Activated T-cell treated with anti-CD3 and anti-CD28 coated beads, Interleukin-2, amount 50 U/mL, for 72 hours (primary cell): ENCODE results near the gene TNFRSF8. TPM values are rescaled to one million over a fixed set of nuclear protein-coding genes. Genes with fewer than 3 reads are reported as not detected.

Experiments
- ATAC-seq, 2 donors: fragments of 150-1000 bp; cut with Tn5 transposase; replicated peaks in 1 of 2; 2 replicates each; pipeline ENCODE4 v1.10.0; 2021; ENCODE audit warnings: moderate library complexity in 2 of 2, mild to moderate bottlenecking in 1 of 2
- DNase-seq, 2 donors: peaks; one replicate each; pipeline ENCODE4 v3.0.0; 2021 to 2022; ENCODE audit warnings: mixed read lengths in 1 of 2
- H3K27ac Mint-ChIP-seq: one replicate; pipeline ENCODE4 v1.8.0; 2022; ENCODE audit warnings: mild to moderate bottlenecking, moderate library complexity, mixed read lengths
- H3K27me3 Mint-ChIP-seq: one replicate; pipeline ENCODE4 v1.8.0; 2022; ENCODE audit warnings: low read depth, mixed read lengths
- H3K36me3 Mint-ChIP-seq, 2 donors: one replicate each; pipeline ENCODE4 v1.8.0; 2022; ENCODE audit warnings: mixed read lengths in 2 of 2, mild to moderate bottlenecking in 1 of 2; ENCODE audit not compliant: insufficient read depth in 2 of 2
- H3K4me1 Mint-ChIP-seq: one replicate; pipeline ENCODE4 v1.8.0; 2022; ENCODE audit warnings: low read depth, mixed read lengths
- H3K4me3 Mint-ChIP-seq, 2 donors: one replicate each; pipeline ENCODE4 v1.8.0; 2022; ENCODE audit warnings: mild to moderate bottlenecking in 2 of 2, mixed read lengths in 2 of 2, moderate library complexity in 2 of 2
- H3K9me3 Mint-ChIP-seq, 2 donors: one replicate each; pipeline ENCODE4 v1.8.0; 2022; ENCODE audit warnings: mixed read lengths in 2 of 2
- total RNA-seq, 2 donors: library from RNA; stranded (reverse); gene quantifications; one replicate each; pipeline ENCODE4 v1.2.3, GENCODE V29; 2022

Gene TNFRSF8
- total RNA-seq, 2 donors from 2014 or later, result 39.5 to 63.5 TPM

DNA sequence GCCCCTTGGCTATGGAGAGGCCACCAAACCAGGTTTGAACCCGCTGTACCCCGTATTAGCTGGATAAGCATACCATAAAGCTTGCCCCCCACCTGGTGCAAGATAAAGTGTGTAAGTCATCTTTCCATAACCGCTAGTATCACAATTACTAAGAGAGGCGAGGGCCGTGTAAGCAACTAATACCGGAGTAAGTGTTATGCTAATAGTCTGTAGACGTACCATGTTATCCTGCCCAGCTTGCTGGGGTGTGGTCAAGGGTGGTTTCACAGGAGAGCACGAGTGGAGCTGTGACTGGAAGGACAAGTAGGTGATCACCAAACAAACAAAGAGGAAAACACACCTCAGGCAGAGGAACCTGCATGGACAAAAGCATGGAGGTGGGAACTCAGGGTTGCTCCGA is 100.1 kb downstream of the TNFRSF8 start:
- H3K4me3 Mint-ChIP-seq, result peak overlapping the region; percentile 38 to 70
- ATAC-seq (peak in 1 of 2 donors; percentile 14), DNase-seq (peak in 1 of 2 donors; percentile 42)

DNA sequence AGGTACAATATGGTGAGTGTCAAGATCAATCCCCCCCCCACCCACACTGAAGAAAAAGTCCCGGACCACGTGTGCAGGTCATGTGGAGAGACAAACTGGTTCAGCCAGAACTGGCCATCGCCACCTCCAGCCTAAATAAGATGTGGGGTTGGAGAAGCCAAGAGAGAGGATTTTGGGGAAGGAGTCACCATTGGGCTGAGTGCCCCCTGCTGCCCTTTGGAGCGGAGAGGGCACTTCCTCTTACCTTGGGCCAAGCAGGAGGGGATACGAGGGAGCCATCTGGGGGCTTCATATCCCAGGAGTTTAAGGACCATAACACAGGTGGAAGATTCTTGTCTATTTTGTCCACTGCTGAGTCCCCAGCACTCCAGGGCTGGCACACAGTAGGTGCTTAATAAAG is 101.1 kb downstream of the TNFRSF8 start:
- Mint-ChIP-seq H3K36me3 (peaks cover 11% of the 10 kb centered on the region in 2 donors), H3K4me1 (peaks cover 84% of the 10 kb centered on the region)

More for the DNA sequence above, 100.1 kb downstream of the TNFRSF8 start:
- peaks cover 0 to 1% of the 10 kb centered on the region in 2 donors for H3K9me3 Mint-ChIP-seq
- peaks cover 83% of the 10 kb centered on the region for H3K4me1 Mint-ChIP-seq
- no peaks in the 10 kb centered on the region for H3K27me3 Mint-ChIP-seq
- peak overlapping the region; percentile 58 for H3K27ac Mint-ChIP-seq
- H3K36me3 Mint-ChIP-seq, result peaks cover 6 to 7% of the 10 kb centered on the region in 2 donors

DNA sequence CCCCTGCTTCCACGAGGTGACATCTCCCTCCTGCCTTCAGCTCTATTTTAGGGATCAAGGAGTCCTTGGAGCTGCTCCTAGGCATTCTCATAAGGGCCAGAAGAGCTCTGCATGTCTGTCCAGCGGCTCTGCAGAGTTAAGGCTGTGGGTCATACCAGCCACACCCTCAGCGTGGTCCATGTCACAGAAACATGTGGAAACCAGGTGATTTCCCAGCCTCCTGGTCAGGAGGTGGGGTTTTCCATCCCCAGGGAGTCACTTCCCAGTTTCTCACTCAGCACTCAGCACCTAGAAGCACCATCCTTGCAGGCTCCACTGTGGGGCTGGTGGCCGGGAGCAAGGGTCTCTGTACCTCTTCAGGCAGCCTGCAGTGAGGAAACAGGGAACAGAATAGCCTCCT is 102.2 kb downstream of the TNFRSF8 start:
- peaks cover 11 to 13% of the 10 kb centered on the region in 2 donors for H3K36me3 Mint-ChIP-seq

More for the DNA sequence above, 101.1 kb downstream of the TNFRSF8 start:
- no peaks in the 10 kb centered on the region for H3K27me3 Mint-ChIP-seq
- H3K27ac Mint-ChIP-seq, result no peak overlapping the region
- ATAC-seq, result no peak
- H3K4me3 Mint-ChIP-seq, result peak overlapping the region in 1 of 2 donors; percentile 12
- H3K9me3 Mint-ChIP-seq, result peaks cover 0 to 1% of the 10 kb centered on the region in 2 donors
- no peak for DNase-seq

DNA sequence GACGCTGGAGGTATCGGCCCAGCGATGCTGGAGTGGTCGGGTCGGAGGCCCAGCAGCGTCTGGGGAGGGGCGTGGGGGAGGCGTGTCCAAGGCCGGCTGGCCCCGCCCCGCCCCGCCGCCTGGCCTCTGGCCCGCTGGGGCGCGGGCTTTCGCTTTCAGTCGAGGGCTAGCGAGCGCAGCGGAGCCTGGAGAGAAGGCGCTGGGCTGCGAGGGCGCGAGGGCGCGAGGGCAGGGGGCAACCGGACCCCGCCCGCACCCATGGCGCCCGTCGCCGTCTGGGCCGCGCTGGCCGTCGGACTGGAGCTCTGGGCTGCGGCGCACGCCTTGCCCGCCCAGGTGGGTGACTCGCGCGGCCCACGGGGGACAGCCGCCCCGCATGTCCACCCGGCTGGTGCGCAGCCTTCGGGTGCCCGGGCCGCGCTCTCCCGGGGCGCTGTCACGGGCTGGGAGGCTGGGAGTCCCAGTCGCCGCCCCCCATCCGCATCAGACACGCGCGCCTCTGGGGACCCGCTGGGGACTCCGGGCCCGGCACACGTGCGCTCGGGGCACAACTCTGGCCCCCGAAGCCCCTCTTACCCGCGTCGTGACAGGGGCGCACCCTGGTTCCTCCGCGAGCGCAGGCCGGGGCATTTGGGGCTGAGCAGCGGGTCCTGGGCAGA is 103.9 kb downstream of the TNFRSF8 start, which contains the start of gene TNFRSF1B:
TSS of gene TNFRSF1B (plus strand) at position 158 of the 659 bp plus-strand sequence. CDS start at position 259, 101 bp downstream.
- H3K4me1 Mint-ChIP-seq, result peaks cover 82% of the 10 kb centered on the region

More for the DNA sequence above, 102.2 kb downstream of the TNFRSF8 start:
- no peaks in the 10 kb centered on the region for H3K27me3 Mint-ChIP-seq
- H3K27ac Mint-ChIP-seq, result no peak overlapping the region
- no peaks in the 10 kb centered on the region for H3K9me3 Mint-ChIP-seq
- ATAC-seq (no peak), DNase-seq (no peak)
- peaks cover 85% of the 10 kb centered on the region for H3K4me1 Mint-ChIP-seq
- no peak overlapping the region for H3K4me3 Mint-ChIP-seq

DNA sequence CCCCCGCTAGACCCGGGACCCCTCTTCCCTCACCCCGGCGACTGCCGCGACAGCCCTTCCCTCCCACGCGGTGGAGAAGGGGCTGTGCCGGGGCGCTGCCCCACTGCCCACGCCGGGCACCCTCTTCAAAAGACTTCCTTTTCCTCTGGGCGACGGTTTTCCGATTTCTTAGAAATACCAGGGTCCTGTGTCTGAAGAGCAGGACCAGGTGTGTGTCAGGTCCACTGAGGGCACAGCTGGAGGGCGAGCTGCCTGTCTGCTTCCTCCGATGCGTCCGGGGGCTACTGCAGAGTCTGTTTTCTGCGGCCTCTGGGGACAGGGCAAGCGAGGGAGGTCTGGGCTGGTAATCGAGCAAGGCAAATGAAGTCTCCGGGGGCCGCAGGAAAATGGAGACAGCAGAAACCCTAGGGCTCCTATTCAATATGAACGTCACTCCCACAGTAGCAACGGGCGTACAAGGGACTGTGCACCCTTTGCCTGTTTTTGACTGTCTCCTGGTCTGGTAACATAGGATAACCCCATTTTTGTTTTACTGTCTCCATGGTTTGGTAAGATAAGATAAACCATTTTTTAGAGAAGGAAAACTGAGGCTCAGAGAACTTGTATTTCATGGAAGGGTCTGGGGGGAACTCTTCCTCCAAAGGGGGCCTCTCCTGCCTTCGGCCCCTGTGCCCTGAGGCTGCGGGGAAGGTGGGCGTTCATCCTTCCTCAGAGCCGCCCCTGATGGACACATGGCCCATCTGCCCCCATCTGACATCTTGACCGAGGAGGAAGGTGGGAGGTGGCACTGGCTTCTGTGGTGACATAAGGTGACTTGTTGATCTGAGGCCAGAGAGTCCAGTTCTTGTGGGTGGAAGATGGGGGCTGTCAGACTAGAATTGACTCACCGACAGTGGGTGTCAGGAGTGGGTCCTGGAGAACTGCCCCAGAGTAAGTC is 104.7 kb downstream of the TNFRSF8 start:
- ATAC-seq, result peak; percentile 12 to 22

More for the DNA sequence above, 103.9 kb downstream of the TNFRSF8 start, which contains the start of gene TNFRSF1B:
- H3K27me3 Mint-ChIP-seq, result no peaks in the 10 kb centered on the region
- H3K9me3 Mint-ChIP-seq, result peaks cover 4% of the 10 kb centered on the region in 2 donors
- H3K36me3 Mint-ChIP-seq, result peaks cover 17 to 22% of the 10 kb centered on the region in 2 donors
- peak within 1 kb of the TSS; percentile 98 for H3K4me3 Mint-ChIP-seq
- peak within 1 kb of the TSS; percentile 97 for H3K27ac Mint-ChIP-seq
- DNase-seq, result peak; percentile 83 to 88
- ATAC-seq, result peak; percentile 67 to 74

DNA sequence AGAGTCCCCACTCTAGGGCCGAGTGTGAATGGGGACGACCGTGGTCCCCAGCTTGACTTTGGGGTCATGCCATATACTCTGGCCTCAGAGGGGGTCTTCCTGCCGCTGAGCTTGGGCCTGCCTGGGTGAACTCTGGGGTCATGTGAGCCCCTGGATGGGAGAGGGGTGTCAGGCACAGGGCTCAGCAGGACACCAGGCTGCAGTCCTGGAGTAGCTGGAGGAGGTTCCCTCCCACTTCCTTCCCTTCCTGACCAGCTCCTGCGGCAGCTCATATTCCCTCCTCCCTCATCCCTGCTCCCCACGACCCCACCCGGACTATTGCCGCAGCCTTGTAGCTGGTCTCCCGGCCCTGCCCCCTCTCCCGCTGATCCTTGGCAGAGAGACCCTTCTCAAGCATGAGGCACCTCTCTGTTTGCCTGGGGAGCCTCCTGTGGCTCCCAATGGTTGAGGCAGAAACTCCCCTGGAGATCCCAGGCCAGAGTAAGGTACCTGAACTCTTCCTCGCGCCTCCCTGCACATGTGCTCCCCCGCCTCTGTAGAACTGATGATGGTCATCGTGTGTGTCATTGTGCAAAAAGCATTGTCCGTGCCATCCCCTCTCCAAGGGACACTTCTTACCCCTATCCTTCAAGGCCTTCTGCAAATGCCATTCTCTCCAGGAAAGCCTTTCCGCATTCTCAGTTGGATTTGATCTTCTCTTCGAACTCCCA is 105.5 kb downstream of the TNFRSF8 start:
- Mint-ChIP-seq H3K4me3 (peak overlapping the region; percentile 98), H3K36me3 (peaks cover 18 to 22% of the 10 kb centered on the region in 2 donors), H3K27ac (peak overlapping the region; percentile 97), H3K9me3 (peaks cover 4% of the 10 kb centered on the region in 2 donors), H3K4me1 (peaks cover 82% of the 10 kb centered on the region), H3K27me3 (no peaks in the 10 kb centered on the region)
- no peak for ATAC-seq
- no peak for DNase-seq

More for the DNA sequence above, 104.7 kb downstream of the TNFRSF8 start:
- peak in 1 of 2 donors; percentile 44 for DNase-seq
- no peaks in the 10 kb centered on the region for H3K27me3 Mint-ChIP-seq
- peak overlapping the region; percentile 98 for H3K4me3 Mint-ChIP-seq
- peaks cover 4% of the 10 kb centered on the region in 2 donors for H3K9me3 Mint-ChIP-seq
- H3K27ac Mint-ChIP-seq, result peak overlapping the region; percentile 97
- peaks cover 17 to 22% of the 10 kb centered on the region in 2 donors for H3K36me3 Mint-ChIP-seq
- H3K4me1 Mint-ChIP-seq, result peaks cover 82% of the 10 kb centered on the region

DNA sequence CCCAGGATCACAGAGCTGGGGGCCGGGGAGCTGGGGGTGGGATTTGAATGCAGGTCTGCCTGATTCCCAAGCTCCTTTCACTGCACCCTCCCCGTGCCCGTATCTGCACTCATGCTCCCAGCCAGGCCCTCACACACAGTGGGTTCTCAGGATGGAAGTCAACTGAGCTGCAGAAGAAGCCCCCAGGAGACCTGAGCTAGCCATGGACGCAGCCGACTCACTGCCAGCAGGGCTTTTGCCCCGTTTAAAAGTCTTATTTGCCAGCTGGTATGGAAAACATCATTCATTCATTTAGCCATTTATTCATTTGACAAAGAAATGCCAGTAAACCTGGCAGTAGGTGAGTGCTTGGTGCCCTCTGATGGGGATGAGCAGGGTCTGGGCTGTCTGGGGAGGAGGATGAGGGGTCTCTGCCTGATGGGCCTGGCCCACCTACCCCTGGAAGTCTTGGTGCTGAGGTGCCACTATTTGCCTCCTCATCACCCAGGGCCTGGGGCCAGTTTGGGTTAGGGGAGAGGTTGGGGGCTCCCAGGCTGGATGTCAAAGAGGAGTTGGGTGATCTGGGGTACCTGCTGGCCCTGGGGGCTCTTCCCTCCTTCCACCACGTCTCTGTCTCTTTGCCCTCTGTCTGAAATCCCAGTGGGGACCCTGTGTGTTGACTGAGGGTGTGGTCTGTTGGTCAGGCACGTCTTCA is 106.5 kb downstream of the TNFRSF8 start:
- ATAC-seq (no peak), DNase-seq (no peak)
- Mint-ChIP-seq H3K36me3 (peaks cover 20 to 22% of the 10 kb centered on the region in 2 donors), H3K4me3 (peak overlapping the region; percentile 71 to 98), H3K4me1 (peaks cover 82% of the 10 kb centered on the region), H3K27me3 (no peaks in the 10 kb centered on the region), H3K9me3 (peaks cover 4% of the 10 kb centered on the region in 2 donors), H3K27ac (no peak overlapping the region)

DNA sequence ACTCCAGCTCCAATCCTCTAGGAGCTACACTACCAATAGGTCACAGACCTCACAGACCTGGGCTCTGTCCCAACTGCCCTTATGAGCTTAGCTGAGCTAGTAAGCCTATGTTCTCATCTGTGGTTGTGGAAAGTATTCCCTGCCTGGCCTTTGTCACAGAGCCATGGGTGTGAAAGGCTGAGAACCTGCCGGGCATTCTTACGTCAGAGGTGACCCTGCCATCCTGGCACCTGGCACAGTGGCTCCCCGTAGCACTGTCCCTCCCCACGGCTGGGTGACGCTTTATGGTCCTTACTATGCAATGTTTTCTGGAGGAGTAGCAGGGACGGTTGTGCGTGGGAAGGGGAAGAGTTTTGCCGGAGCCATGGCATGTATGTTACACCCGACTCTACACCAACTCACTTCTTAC is 107.2 kb downstream of the TNFRSF8 start:
- Mint-ChIP-seq H3K27ac (no peak overlapping the region), H3K27me3 (no peaks in the 10 kb centered on the region), H3K9me3 (peaks cover 4% of the 10 kb centered on the region in 2 donors), H3K4me3 (peak overlapping the region; percentile 71 to 98), H3K4me1 (peaks cover 85% of the 10 kb centered on the region), H3K36me3 (peaks cover 20 to 22% of the 10 kb centered on the region in 2 donors)
- no peak for ATAC-seq
- no peak for DNase-seq

DNA sequence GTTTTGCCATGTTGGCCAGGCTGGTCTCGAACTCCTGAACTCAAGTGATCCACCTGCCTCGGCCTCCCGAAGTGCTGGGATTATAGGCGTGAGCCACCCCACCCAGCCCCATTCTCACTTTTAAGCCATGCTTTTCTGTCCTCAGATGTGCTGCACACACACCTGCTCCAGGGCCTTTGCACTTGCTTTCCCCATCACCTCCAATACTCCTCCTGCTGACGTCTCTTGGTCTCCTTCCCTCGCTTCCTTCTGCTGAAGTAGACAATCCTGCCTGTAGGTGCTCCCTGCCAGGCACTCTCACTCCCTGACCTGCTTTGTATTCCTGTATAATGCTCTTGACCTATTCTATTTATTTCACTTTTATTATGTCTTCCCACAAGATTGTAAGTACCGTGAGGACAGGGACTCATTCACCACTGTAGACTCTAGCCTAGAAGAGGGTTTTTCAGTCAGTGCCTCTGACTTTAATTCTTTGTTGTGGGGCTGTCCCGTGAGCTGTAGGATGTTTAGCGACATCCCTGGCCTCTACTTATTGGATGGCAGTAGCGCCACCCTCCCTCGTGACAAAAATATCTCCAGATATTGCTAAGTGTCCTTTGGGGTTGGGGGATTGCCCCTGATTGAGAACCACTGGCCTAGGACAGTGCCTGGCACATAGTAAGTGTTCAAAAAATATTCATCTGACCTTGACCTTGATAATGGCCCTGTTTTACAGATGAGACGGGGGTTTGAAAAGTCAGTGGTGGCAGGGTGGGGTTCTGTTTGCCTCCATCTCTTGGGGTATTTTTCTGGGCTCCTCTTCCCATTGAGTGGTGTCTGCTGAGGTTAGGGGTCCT is 108.3 kb downstream of the TNFRSF8 start:
- ATAC-seq, result peak; percentile 2 to 20
- Mint-ChIP-seq H3K9me3 (peaks cover 4% of the 10 kb centered on the region in 2 donors), H3K4me3 (peak overlapping the region; percentile 82 to 98), H3K27ac (peak overlapping the region; percentile 99), H3K36me3 (peaks cover 20 to 28% of the 10 kb centered on the region in 2 donors), H3K4me1 (peaks cover 91% of the 10 kb centered on the region), H3K27me3 (no peaks in the 10 kb centered on the region)
- peak in 1 of 2 donors; percentile 40 for DNase-seq

DNA sequence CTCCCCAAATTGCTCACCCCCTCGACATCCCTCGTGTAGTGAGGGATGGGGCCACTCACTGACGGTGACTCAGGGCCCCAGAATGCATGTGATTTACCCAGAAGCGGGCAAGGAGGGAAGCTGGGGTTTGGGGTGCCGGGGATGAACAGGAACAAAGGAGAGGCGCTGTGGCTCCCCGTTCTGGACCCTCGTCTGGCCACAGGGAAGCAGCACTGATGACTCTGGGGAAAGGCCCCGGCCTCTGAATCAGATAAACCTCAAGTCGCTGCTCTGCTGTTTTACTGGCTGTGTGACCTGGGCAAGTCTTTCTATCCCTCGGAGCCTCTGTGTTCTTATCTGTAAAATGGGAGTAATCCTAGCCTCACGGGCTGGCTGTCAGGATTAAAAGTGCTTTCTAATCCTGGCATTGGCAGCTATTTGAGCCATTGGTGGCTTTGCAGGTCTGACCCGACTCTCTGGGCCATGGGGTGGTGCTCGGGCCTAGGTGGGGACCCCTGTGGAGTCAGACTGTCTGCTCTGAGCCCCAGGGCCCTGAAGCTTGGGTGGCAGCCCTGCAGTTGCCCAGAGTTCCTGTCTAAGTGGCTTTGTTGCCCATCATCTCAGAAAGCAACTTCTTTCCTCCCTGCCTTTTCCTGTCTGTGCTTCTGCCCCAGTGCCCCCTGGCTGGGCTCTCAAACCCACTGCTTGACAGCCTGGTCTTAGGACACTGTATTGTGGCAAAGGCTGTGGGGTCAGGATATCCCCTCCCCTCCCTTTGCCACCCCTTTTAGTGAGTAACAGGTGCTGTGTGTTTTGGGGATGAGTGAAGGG is 109.1 kb downstream of the TNFRSF8 start:
- peak; percentile 44 to 49 for DNase-seq
- H3K27me3 Mint-ChIP-seq, result no peaks in the 10 kb centered on the region
- H3K4me1 Mint-ChIP-seq, result peaks cover 96% of the 10 kb centered on the region
- H3K9me3 Mint-ChIP-seq, result peaks cover 4% of the 10 kb centered on the region in 2 donors
- peak; percentile 17 to 18 for ATAC-seq
- peak overlapping the region; percentile 82 to 98 for H3K4me3 Mint-ChIP-seq
- H3K27ac Mint-ChIP-seq, result peak overlapping the region; percentile 99
- peaks cover 21 to 30% of the 10 kb centered on the region in 2 donors for H3K36me3 Mint-ChIP-seq
